Common myeloid progenitor, CD34-positive (primary cell): Measurements from ENCODE around the gene PALLD.

Experiments used
- CTCF ChIA-PET: fragments of 350-600 bp; sonication (Branson Sonifier 250); formaldehyde crosslinking; loops from one replicate; lab custom pipeline; 2021; ENCODE audit warnings: antibody characterized with exemption; lab: Charles Lee
- POLR2A ChIA-PET: fragments of 350-600 bp; sonication (Branson Sonifier 250); formaldehyde crosslinking; loops from one replicate; lab custom pipeline; 2021; ENCODE audit warnings: antibody characterized with exemption; lab: Charles Lee
- DNase-seq, 3 donors: peaks; one replicate each; pipeline versions ENCODE4 v3.0.0 to v3.0.0-alpha.2; 2013
- H3K27ac ChIP-seq, 2 experiments: 1 replicate in 1 of 2; 2 replicates in 1 of 2; pipeline ENCODE4 v1.7.0; 2013; ENCODE audit warnings: inconsistent platforms in 2 of 2, low read length in 2 of 2, mild to moderate bottlenecking in 2 of 2, low read depth in 1 of 2, moderate library complexity in 1 of 2; ENCODE audit not compliant: severe bottlenecking in 2 of 2, insufficient read depth in 1 of 2, poor library complexity in 1 of 2
- H3K27me3 ChIP-seq, 5 experiments: replicated peaks in 2 of 5; 1 replicate in 3 of 5; 2 replicates in 2 of 5; pipeline versions ENCODE4 v1.6.1 to v1.7.0; 2013; ENCODE audit warnings: low read length in 4 of 5, mild to moderate bottlenecking in 2 of 5, moderate library complexity in 2 of 5, inconsistent platforms in 1 of 5; ENCODE audit not compliant: insufficient read depth in 5 of 5, control insufficient read depth in 4 of 5
- H3K36me3 ChIP-seq, 4 experiments: 1 replicate in 2 of 4; 2 replicates in 2 of 4; pipeline versions ENCODE4 v1.6.1 to v1.7.0; 2013; ENCODE audit warnings: low read length in 3 of 4, control low read depth in 1 of 4, mild to moderate bottlenecking in 1 of 4; ENCODE audit not compliant: control insufficient read depth in 4 of 4, insufficient read depth in 4 of 4
- H3K4me1 ChIP-seq, 4 experiments: 1 replicate in 3 of 4; 2 replicates in 1 of 4; pipeline versions ENCODE4 v1.6.1 to v1.7.1; 2013; ENCODE audit warnings: low read length in 3 of 4, mild to moderate bottlenecking in 3 of 4, control low read depth in 1 of 4, inconsistent platforms in 1 of 4, moderate library complexity in 1 of 4; ENCODE audit not compliant: control insufficient read depth in 4 of 4, insufficient read depth in 4 of 4; ENCODE audit errors: control extremely low read depth in 1 of 4
- H3K4me3 ChIP-seq, 7 experiments: 1 replicate in 4 of 7; 2 replicates in 3 of 7; pipeline versions ENCODE4 v1.5.1 to v1.7.0; 2013; ENCODE audit warnings: mild to moderate bottlenecking in 7 of 7, low read length in 6 of 7, moderate library complexity in 6 of 7, inconsistent platforms in 2 of 7, low read depth in 2 of 7, control low read depth in 1 of 7; ENCODE audit not compliant: insufficient read depth in 4 of 7, control insufficient read depth in 1 of 7; ENCODE audit errors: extremely low read depth in 1 of 7
- H3K9me3 ChIP-seq, 5 experiments: 1 replicate in 4 of 5; 2 replicates in 1 of 5; pipeline versions ENCODE4 v1.6.1 to v1.7.1; 2013; ENCODE audit warnings: low read length in 4 of 5, mild to moderate bottlenecking in 2 of 5, inconsistent platforms in 1 of 5, low read depth in 1 of 5, moderate library complexity in 1 of 5; ENCODE audit not compliant: control insufficient read depth in 4 of 5, insufficient read depth in 2 of 5; ENCODE audit errors: control extremely low read depth in 1 of 5
- WGBS: methylation state at CpG from one replicate; pipeline ENCODE4 v1.1.5; 2013; ENCODE audit not compliant: insufficient coverage; 5-methylcytosine and 5-hydroxymethylcytosine counted together

The PALLD gene

DNA sequence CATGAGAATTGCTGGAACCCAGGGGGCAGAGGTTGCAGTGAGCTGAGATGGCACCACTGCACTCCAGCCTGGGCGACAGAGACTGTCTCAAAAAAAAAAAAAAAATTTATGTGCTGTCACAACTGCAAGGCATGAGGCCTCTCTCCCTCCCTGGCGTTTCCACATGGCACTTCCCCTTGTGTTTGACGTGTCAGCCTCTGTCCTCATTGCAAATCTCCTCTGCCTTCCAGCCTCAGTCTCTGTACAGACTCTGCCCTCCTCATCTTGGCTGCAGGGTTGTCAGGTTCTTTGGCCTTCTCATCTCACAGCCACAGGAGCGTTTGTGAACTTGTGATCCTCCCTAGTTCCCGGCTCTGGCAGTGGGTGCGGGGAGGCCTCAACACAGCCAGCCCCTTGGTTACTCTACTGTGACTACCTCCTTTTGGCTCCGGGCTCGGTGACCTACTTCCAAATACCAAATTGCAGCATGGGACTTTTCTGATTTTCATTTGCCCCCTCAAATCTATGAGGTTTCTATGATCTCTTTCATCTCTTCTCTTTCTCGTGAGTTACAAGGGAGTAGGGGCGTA, 263.2 kb downstream of the PALLD start:
- no peak overlapping the region for H3K4me3 ChIP-seq
- ChIA-PET POLR2A (no interaction called here), CTCF (interaction anchor here (0.6 kb wide), 1 partner anchor 13 kb away, joined by 3 read pairs; no protein-coding TSS in a partner anchor)
- 59% methylated on average over 9 of the region's 10 CpGs for WGBS
- no peaks in the 10 kb centered on the region for H3K36me3 ChIP-seq
- peak in 2 of 3 donors; percentile 36 to 42 for DNase-seq
- H3K27ac ChIP-seq = no peak overlapping the region
- H3K4me1 ChIP-seq = peaks cover 0 to 6% (median 0%) of the 10 kb centered on the region in 4 experiments
- H3K9me3 ChIP-seq = no peaks in the 10 kb centered on the region
- H3K27me3 ChIP-seq = no peaks in the 10 kb centered on the region

DNA sequence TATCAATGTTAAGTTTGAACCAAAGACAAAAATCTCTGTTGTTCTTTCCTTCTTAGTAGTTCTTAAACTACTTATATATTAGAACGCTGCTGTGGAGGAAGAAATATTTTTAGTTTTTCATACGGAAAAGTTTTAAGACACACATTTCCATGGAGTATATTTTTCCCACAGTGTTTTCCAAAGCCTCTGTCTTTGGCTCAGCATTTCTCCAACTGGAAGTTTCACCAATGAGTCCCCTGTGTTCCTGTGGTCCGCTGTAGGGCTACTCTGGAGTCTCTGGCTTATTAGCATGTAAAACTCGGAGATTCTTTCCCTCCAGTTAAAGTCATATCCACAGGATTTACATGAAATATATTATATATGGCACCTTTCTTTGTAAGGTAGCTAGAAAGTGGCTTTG, 264.2 kb downstream of the PALLD start:
- H3K4me1 ChIP-seq = peaks cover 0 to 6% (median 0%) of the 10 kb centered on the region in 4 experiments
- no peaks in the 10 kb centered on the region for H3K9me3 ChIP-seq
- no CpG with 5 or more reads among the region's 4 CpGs for WGBS
- H3K27me3 ChIP-seq = no peaks in the 10 kb centered on the region
- no peak overlapping the region for H3K27ac ChIP-seq
- ChIA-PET CTCF (no interaction called here), POLR2A (interaction anchor here (0.6 kb wide), 1 partner anchor 45 kb away, joined by 3 read pairs; no protein-coding TSS in a partner anchor)
- no peak overlapping the region for H3K4me3 ChIP-seq
- DNase-seq = no peak
- no peaks in the 10 kb centered on the region for H3K36me3 ChIP-seq

GRCh38 chr4:168765322-168765721, 268.5 kb downstream of the PALLD start:
- H3K36me3 ChIP-seq = no peaks in the 10 kb centered on the region
- H3K27ac ChIP-seq = no peak overlapping the region
- WGBS = 98% methylated on average over 3 of the region's 4 CpGs
- H3K4me3 ChIP-seq = no peak overlapping the region
- H3K4me1 ChIP-seq = no peaks in the 10 kb centered on the region
- no peak for DNase-seq
- peaks cover 0 to 2% (median 0%) of the 10 kb centered on the region in 5 experiments for H3K27me3 ChIP-seq
- ChIA-PET CTCF (no interaction called here), POLR2A (no interaction called here)
- H3K9me3 ChIP-seq = no peaks in the 10 kb centered on the region

DNA sequence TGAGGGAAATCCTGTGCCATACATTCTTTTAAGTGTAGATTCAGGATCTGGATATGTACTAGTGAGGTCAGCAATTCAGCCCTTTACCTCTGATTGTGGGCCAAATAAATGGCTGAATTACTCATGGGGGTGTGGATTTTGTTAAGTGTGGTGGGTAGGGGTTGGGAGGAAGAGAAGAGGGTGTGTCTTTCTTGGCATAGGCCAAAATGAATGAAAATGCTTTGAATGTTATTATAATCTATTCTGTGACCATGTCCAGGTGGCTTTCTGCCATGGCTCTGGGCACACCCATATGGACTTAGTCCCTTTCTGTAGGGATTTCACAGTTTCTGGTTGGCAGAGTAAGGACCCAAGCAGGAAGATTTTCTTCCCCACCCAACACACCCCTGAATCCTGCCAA, 268.9 kb downstream of the PALLD start:
- Histone ChIP-seq H3K27me3 (peaks cover 0 to 3% (median 0%) of the 10 kb centered on the region in 5 experiments), H3K36me3 (no peaks in the 10 kb centered on the region), H3K9me3 (no peaks in the 10 kb centered on the region), H3K27ac (no peak overlapping the region), H3K4me3 (no peak overlapping the region), H3K4me1 (no peaks in the 10 kb centered on the region)
- ChIA-PET POLR2A (no interaction called here), CTCF (no interaction called here)
- no peak for DNase-seq

DNA sequence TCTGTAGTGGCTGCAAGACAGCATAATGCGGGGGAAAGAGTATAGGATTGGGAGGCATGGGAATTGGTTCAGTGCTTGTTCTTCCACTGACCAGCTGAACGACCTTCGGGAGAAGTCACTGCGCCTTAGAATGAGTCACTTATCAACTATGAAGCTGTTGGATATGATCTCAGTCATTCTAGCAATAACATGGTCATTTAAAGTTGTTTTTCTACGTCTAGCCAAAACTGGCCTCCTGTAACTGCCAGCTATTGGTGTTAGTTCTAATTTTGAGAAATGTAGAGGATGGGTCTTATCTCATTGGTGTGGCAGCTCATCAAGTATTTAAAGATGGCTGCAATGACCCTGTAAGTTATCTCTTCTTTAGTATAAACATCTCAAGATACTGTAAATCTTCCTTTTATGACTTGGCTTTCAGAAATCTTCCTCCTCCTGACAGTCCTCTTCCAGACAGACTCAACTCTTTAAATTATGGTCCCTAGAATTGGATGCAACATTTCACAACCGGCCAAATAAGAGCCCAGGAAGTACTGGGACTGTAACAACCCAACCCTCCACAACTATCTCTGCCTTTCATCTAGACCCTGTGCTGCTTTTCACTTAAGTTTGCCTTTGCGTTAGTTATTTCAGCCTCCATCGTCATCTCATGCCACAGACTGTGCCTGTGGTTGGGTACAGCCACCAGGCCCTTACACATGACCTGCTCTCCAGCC, 269.9 kb downstream of the PALLD start:
- H3K27ac ChIP-seq = no peak overlapping the region
- no peak overlapping the region for H3K4me3 ChIP-seq
- H3K36me3 ChIP-seq = no peaks in the 10 kb centered on the region
- peaks cover 0 to 3% (median 0%) of the 10 kb centered on the region in 5 experiments for H3K27me3 ChIP-seq
- H3K4me1 ChIP-seq = no peaks in the 10 kb centered on the region
- 97% methylated on average over 5 of the region's 8 CpGs for WGBS
- no peaks in the 10 kb centered on the region for H3K9me3 ChIP-seq
- CTCF ChIA-PET = no interaction called here
- no peak for DNase-seq
- POLR2A ChIA-PET = no interaction called here

DNA sequence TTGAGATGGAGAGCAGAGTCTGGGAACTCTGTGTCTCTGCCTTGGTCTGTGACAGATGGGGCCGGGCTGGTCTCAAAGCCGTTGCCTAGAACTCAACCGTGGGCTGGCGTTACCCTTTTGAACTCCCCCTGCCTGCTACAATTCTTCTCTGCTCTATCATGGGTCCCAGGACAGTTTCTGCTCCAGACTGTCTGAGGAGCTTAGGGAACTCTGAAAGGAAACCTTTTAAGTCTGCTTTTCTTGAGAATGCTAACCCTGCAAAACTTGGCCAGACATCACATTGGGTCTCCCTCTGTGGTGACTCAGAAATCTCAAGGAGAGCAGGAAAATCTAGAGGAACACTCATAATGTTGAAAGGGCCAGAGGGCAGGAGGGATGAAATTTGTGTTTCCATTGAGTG, 272.6 kb downstream of the PALLD start:
- no peaks in the 10 kb centered on the region for H3K9me3 ChIP-seq
- H3K4me3 ChIP-seq = no peak overlapping the region
- ChIA-PET CTCF (interaction anchor here (1.4 kb wide), 1 partner anchor 59 kb away, joined by 3 read pairs; no protein-coding TSS in a partner anchor), POLR2A (no interaction called here)
- 92% methylated on average over 2 of the region's 4 CpGs for WGBS
- H3K4me1 ChIP-seq = no peaks in the 10 kb centered on the region
- H3K36me3 ChIP-seq = no peaks in the 10 kb centered on the region
- H3K27ac ChIP-seq = no peak overlapping the region
- DNase-seq = no peak
- H3K27me3 ChIP-seq = peaks cover 0 to 3% (median 0%) of the 10 kb centered on the region in 5 experiments

DNA sequence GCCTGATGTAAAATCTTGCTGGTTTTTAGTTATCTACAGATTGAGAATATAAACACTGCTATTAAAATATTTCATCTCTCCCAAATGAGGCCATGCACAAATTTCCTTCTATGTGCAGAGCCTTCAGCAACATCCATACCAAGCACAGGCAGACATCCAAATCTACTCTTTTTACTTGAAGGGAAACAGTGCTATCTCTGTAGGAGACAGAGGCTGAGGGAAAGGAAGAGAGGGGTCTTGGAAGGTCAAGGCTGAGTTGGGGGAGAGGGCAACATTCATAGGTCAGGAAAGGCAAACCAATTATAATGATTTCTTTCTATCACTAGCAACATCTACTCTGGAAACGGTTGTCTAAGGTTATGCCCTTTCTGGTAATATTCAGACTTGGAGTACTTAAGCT, 273.0 kb downstream of the PALLD start:
- ChIA-PET CTCF (no interaction called here), POLR2A (no interaction called here)
- no peak overlapping the region for H3K27ac ChIP-seq
- no peak for DNase-seq
- no peaks in the 10 kb centered on the region for H3K36me3 ChIP-seq
- H3K4me3 ChIP-seq = no peak overlapping the region
- WGBS = no CpG with 5 or more reads among the region's 1 CpG
- no peaks in the 10 kb centered on the region for H3K4me1 ChIP-seq
- peaks cover 0 to 3% (median 0%) of the 10 kb centered on the region in 5 experiments for H3K27me3 ChIP-seq
- H3K9me3 ChIP-seq = no peaks in the 10 kb centered on the region
